ENCODE results near the gene HMGCS2.
A peak's percentile ranks its signal among the peaks of the same experiment; 100 is the strongest.

Gene HMGCS2

GRCh38 chr1:119768778-119769177 is at the start of gene HMGCS2:
HMGCS2 (minus strand) TSS chr1:119768905; CDS start chr1:119768844, 61 bp downstream.
- DNase-seq = no peak

GRCh38 chr1:119818181-119818580 is 49.5 kb upstream of the HMGCS2 start:
- no peak for DNase-seq

GRCh38 chr1:119816407-119816806 is 47.7 kb upstream of the HMGCS2 start:
- DNase-seq = no peak

GRCh38 chr1:119815928-119816327 is 47.2 kb upstream of the HMGCS2 start:
- no peak for DNase-seq

GRCh38 chr1:119815361-119815760 is 46.7 kb upstream of the HMGCS2 start:
- DNase-seq = no peak

GRCh38 chr1:119814288-119814687 is 45.6 kb upstream of the HMGCS2 start:
- DNase-seq = no peak

- no peak for DNase-seq
These were observed 43.4 kb upstream of the HMGCS2 start for GRCh38 chr1:119811985-119812557.

- DNase-seq = no peak
These were observed 42.7 kb upstream of the HMGCS2 start, which contains the start of gene REG4 for GRCh38 chr1:119811387-119811786. REG4 (minus strand) TSS chr1:119811460; CDS start chr1:119808769, 2,691 bp downstream.

GRCh38 chr1:119808972-119809550 is 40.4 kb upstream of the HMGCS2 start:
- DNase-seq = peak in 3 of 4 experiments; percentile 26 to 58 (median 39)

- no peak for DNase-seq
These were observed 39.8 kb upstream of the HMGCS2 start for GRCh38 chr1:119808491-119808890.

GRCh38 chr1:119806489-119806888 is 37.8 kb upstream of the HMGCS2 start:
- DNase-seq = no peak

GRCh38 chr1:119805746-119806145 is 37.0 kb upstream of the HMGCS2 start:
- DNase-seq = no peak

GRCh38 chr1:119805247-119805646 is 36.5 kb upstream of the HMGCS2 start:
- no peak for DNase-seq

GRCh38 chr1:119799599-119800177 is 31.0 kb upstream of the HMGCS2 start:
- DNase-seq = peak in 1 of 4 experiments; percentile 10

- no peak for DNase-seq
These were observed 30.3 kb upstream of the HMGCS2 start for GRCh38 chr1:119799003-119799402.

- no peak for DNase-seq
These were observed 28.9 kb upstream of the HMGCS2 start for GRCh38 chr1:119797606-119798005.

GRCh38 chr1:119797162-119797561 is 28.5 kb upstream of the HMGCS2 start:
- no peak for DNase-seq

- no peak for DNase-seq
These were observed 26.8 kb upstream of the HMGCS2 start for GRCh38 chr1:119795261-119796200.

- no peak for DNase-seq
These were observed 26.2 kb upstream of the HMGCS2 start for GRCh38 chr1:119794876-119795240.

GRCh38 chr1:119794230-119794875 is 25.6 kb upstream of the HMGCS2 start:
- DNase-seq = no peak

GRCh38 chr1:119791377-119791776 is 22.7 kb upstream of the HMGCS2 start:
- DNase-seq = no peak

GRCh38 chr1:119790451-119791198 is 21.9 kb upstream of the HMGCS2 start:
- no peak for DNase-seq

Measured in activated naive CD4-positive, alpha-beta T cell (primary cell).